OCI-LY7 (cell line): ENCODE results near the gene TYK2.

ENCODE experiments used
- CTCF ChIP-seq: fragments of 200-600 bp; sonication (generic); conservative IDR thresholded peaks from 2 replicates; pipeline ENCODE4 v1.5.1; 2014; ENCODE audit warnings: mild to moderate bottlenecking, antibody characterized with exemption, low read length, moderate library complexity, mixed read lengths
- EZH2phosphoT487 ChIP-seq: fragments of 200-600 bp; sonication (generic); IDR thresholded peaks from 2 replicates; pipeline ENCODE4 v1.6.1; 2018; ENCODE audit warnings: low read depth, borderline replicate concordance, mild to moderate bottlenecking, mixed run types, antibody characterized with exemption, low read length, moderate library complexity, mixed read lengths

- no peak for TF ChIP-seq CTCF
- no peak for TF ChIP-seq EZH2phosphoT487
Observed at GRCh38 chr19:10327793-10328192, 52.6 kb downstream of the TYK2 start.
